ENCODE measurements around the gene CCDC18. TPM values are rescaled to one million over a fixed set of nuclear protein-coding genes. Genes with fewer than 3 reads are reported as not detected.
"Not testable (repeated sequence)": the region's sequence is repeated elsewhere in the genome, so short reads cannot be mapped to it uniquely, and the experiment has no call there.

Gene CCDC18
- total RNA-seq, 1 experiment from 2014 or later: 23.0 TPM

- Mint-ChIP-seq H3K27ac (no peak overlapping the region), H3K4me3 (no peak overlapping the region), H3K27me3 (ENCODE audit: low read depth) (no peaks in the 10 kb centered on the region), H3K9me3 (peaks cover 9% of the 10 kb centered on the region), H3K4me1 (no peaks in the 10 kb centered on the region), H3K36me3 (peaks cover 74% of the 10 kb centered on the region)
- no peak for DNase-seq (ENCODE audit: low spot score)
- ChIA-PET POLR2A (no interaction called here), CTCF (no interaction called here)
- TF ChIP-seq, protein P1, sequence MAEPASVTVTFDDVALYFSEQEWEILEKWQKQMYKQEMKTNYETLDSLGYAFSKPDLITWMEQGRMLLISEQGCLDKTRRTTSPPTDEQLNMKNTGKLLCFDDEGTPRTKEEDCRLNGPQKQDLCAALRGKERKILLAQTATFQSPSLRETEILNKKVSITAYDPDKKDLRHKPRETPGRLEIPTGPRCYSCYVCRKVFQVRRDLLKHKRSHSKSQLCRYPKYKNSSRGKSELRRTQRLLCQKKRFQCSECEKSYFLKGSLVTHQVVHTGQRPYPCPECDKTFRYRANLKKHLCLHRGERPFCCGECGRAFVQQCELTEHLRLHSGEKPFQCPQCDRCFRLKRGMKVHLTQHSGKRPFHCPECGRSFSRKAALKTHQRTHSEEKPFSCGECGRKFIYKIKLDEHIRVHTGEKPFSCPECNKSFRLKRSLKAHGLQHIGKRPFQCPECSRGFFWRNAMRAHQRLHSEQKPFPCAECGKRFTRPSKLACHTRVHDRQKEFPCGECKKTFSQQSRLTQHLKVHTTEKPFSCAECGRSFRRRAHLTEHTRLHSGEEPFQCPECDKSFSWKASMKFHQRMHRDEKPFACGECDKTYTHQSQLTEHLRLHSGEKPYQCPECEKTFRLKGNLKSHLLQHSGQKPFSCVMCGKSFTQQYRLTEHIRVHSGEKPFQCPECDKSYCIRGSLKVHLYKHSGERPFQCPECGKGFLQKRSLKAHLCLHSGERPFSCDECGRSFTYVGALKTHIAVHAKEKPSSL (CRISPR knock-in tag; conservative IDR thresholded peaks at IDR 0.05): no peak
- TF ChIP-seq ZNF121 (CRISPR knock-in tag; IDR thresholded peaks at IDR 0.05): peak; percentile 62; the same call in 1 of the 2 replicates
- no peak for ATAC-seq
Measured at GRCh38 chr1:93215322-93215721, 34.8 kb downstream of the CCDC18 start.

DNA sequence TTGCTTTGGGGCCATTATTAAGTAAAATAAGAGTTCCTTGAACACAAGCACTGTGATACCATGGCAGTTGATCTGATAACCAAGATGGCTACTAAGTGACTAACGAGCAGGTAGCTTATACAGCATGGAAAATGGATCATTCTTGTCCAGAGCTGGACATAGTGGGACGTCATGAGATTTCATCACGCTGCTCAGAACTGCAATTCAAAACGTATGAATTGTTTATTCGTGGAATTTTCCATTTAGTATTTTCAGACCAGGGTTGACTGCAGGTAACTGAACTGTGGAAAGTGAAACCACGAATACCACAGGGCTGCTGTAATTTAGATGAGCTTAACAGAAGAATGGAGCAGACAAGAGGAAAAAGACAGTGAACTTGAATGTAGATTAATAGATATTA lies 38.9 kb downstream of the CCDC18 start:
- no peaks in the 10 kb centered on the region for H3K27me3 Mint-ChIP-seq (ENCODE audit: low read depth)
- peaks cover 71% of the 10 kb centered on the region for H3K36me3 Mint-ChIP-seq
- no peak for DNase-seq (ENCODE audit: low spot score)
- no peak overlapping the region for H3K4me3 Mint-ChIP-seq
- H3K9me3 Mint-ChIP-seq: peaks cover 19% of the 10 kb centered on the region
- TF ChIP-seq ZNF423 (CRISPR knock-in tag; IDR thresholded peaks at IDR 0.05) (no peak), E2F1 (CRISPR knock-in tag; IDR thresholded peaks at IDR 0.05) (no peak), ZNF671 (CRISPR knock-in tag; IDR thresholded peaks at IDR 0.05) (no peak), FOXJ3 (CRISPR knock-in tag; IDR thresholded peaks at IDR 0.05; ENCODE audit: borderline replicate concordance) (no peak), EMX1 (CRISPR knock-in tag; IDR thresholded peaks at IDR 0.05) (no peak), SMAD3 (CRISPR knock-in tag; IDR thresholded peaks at IDR 0.05; ENCODE audit: borderline replicate concordance) (no peak), ERG (CRISPR knock-in tag; IDR thresholded peaks at IDR 0.05) (no peak), E2F4 (CRISPR knock-in tag; IDR thresholded peaks at IDR 0.05; ENCODE audit: borderline replicate concordance, low read depth) (no peak), ZNF396 (CRISPR knock-in tag; IDR thresholded peaks at IDR 0.05; ENCODE audit: borderline replicate concordance) (no peak)
- TF ChIP-seq, protein P2, sequence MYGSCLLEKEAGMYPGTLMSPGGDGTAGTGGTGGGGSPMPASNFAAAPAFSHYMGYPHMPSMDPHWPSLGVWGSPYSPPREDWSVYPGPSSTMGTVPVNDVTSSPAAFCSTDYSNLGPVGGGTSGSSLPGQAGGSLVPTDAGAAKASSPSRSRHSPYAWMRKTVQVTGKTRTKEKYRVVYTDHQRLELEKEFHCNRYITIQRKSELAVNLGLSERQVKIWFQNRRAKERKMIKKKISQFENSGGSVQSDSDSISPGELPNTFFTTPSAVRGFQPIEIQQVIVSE (CRISPR knock-in tag; IDR thresholded peaks at IDR 0.05; ENCODE audit: borderline replicate concordance): no peak
- TF ChIP-seq, protein P3, sequence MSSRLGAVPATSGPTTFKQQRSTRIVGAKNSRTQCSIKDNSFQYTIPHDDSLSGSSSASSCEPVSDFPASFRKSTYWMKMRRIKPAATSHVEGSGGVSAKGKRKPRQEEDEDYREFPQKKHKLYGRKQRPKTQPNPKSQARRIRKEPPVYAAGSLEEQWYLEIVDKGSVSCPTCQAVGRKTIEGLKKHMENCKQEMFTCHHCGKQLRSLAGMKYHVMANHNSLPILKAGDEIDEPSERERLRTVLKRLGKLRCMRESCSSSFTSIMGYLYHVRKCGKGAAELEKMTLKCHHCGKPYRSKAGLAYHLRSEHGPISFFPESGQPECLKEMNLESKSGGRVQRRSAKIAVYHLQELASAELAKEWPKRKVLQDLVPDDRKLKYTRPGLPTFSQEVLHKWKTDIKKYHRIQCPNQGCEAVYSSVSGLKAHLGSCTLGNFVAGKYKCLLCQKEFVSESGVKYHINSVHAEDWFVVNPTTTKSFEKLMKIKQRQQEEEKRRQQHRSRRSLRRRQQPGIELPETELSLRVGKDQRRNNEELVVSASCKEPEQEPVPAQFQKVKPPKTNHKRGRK (CRISPR knock-in tag; IDR thresholded peaks at IDR 0.05; ENCODE audit: borderline replicate concordance): no peak
- TF ChIP-seq, protein P4, sequence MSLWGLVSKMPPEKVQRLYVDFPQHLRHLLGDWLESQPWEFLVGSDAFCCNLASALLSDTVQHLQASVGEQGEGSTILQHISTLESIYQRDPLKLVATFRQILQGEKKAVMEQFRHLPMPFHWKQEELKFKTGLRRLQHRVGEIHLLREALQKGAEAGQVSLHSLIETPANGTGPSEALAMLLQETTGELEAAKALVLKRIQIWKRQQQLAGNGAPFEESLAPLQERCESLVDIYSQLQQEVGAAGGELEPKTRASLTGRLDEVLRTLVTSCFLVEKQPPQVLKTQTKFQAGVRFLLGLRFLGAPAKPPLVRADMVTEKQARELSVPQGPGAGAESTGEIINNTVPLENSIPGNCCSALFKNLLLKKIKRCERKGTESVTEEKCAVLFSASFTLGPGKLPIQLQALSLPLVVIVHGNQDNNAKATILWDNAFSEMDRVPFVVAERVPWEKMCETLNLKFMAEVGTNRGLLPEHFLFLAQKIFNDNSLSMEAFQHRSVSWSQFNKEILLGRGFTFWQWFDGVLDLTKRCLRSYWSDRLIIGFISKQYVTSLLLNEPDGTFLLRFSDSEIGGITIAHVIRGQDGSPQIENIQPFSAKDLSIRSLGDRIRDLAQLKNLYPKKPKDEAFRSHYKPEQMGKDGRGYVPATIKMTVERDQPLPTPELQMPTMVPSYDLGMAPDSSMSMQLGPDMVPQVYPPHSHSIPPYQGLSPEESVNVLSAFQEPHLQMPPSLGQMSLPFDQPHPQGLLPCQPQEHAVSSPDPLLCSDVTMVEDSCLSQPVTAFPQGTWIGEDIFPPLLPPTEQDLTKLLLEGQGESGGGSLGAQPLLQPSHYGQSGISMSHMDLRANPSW (CRISPR knock-in tag; conservative IDR thresholded peaks at IDR 0.05; ENCODE audit: low read depth): no peak
- TF ChIP-seq, protein P5, sequence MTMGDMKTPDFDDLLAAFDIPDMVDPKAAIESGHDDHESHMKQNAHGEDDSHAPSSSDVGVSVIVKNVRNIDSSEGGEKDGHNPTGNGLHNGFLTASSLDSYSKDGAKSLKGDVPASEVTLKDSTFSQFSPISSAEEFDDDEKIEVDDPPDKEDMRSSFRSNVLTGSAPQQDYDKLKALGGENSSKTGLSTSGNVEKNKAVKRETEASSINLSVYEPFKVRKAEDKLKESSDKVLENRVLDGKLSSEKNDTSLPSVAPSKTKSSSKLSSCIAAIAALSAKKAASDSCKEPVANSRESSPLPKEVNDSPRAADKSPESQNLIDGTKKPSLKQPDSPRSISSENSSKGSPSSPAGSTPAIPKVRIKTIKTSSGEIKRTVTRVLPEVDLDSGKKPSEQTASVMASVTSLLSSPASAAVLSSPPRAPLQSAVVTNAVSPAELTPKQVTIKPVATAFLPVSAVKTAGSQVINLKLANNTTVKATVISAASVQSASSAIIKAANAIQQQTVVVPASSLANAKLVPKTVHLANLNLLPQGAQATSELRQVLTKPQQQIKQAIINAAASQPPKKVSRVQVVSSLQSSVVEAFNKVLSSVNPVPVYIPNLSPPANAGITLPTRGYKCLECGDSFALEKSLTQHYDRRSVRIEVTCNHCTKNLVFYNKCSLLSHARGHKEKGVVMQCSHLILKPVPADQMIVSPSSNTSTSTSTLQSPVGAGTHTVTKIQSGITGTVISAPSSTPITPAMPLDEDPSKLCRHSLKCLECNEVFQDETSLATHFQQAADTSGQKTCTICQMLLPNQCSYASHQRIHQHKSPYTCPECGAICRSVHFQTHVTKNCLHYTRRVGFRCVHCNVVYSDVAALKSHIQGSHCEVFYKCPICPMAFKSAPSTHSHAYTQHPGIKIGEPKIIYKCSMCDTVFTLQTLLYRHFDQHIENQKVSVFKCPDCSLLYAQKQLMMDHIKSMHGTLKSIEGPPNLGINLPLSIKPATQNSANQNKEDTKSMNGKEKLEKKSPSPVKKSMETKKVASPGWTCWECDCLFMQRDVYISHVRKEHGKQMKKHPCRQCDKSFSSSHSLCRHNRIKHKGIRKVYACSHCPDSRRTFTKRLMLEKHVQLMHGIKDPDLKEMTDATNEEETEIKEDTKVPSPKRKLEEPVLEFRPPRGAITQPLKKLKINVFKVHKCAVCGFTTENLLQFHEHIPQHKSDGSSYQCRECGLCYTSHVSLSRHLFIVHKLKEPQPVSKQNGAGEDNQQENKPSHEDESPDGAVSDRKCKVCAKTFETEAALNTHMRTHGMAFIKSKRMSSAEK (CRISPR knock-in tag; IDR thresholded peaks at IDR 0.05; ENCODE audit: borderline replicate concordance): no peak
- no peak overlapping the region for H3K27ac Mint-ChIP-seq
- ChIA-PET POLR2A (no interaction called here), CTCF (interaction anchor here (1.4 kb wide), 1 partner anchor 85 kb away, joined by 3 read pairs; no protein-coding TSS in a partner anchor)
- no peak for ATAC-seq
- no peaks in the 10 kb centered on the region for H3K4me1 Mint-ChIP-seq

GRCh38 chr1:93220716-93221115 lies 40.2 kb downstream of the CCDC18 start:
- H3K27ac Mint-ChIP-seq; ATAC-seq; DNase-seq (ENCODE audit: low spot score); H3K4me3 Mint-ChIP-seq; H3K4me1 Mint-ChIP-seq; H3K27me3 Mint-ChIP-seq (ENCODE audit: low read depth); POLR2A ChIA-PET: not testable (repeated sequence)
- Mint-ChIP-seq H3K36me3 (peaks cover 68% of the 10 kb centered on the region), H3K9me3 (peaks cover 19% of the 10 kb centered on the region)
- CTCF ChIA-PET: interaction anchor here (1.4 kb wide), 1 partner anchor 84 kb away, joined by 3 read pairs; no protein-coding TSS in a partner anchor

Measured in WTC11 (cell line).